ENCODE data around the gene COPG2.

COPG2 gene

DNA sequence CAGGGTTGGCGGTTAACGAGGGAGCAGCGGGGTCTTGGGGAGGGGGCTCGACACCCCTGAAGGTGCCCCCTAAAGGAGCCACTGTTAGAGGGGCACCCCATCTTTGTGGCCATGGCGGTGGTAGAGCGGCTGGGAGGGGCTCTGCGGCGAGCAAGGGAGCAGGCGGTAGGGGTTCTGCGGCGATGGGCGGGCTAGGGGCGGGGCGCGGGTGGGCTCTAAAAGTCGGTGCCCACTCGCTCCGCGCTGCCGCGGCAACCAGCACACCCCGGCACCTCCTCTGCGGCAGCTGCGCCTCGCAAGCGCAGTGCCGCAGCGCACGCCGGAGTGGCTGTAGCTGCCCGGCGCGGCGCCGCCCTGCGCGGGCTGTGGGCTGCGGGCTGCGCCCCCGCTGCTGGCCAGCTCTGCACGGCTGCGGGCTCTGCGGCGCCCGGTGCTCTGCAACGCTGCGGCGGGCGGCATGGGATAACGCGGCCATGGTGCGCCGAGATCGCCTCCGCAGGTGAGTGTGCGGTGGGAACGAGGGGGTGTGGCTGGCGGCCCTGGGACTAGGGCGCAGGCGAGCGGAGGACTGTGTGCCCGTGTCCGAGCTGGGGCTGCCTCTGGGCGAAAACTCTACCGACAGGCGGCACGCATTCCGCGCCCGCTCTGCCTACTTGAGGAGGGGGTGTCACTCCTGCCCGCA is 176.6 kb downstream of the COPG2 start, which contains the start of gene MEST:
TSS of gene MEST (plus strand) at position 245 of the 682 bp plus-strand sequence. CDS start at position 474, 229 bp downstream.
- no peak for DNase-seq

DNA sequence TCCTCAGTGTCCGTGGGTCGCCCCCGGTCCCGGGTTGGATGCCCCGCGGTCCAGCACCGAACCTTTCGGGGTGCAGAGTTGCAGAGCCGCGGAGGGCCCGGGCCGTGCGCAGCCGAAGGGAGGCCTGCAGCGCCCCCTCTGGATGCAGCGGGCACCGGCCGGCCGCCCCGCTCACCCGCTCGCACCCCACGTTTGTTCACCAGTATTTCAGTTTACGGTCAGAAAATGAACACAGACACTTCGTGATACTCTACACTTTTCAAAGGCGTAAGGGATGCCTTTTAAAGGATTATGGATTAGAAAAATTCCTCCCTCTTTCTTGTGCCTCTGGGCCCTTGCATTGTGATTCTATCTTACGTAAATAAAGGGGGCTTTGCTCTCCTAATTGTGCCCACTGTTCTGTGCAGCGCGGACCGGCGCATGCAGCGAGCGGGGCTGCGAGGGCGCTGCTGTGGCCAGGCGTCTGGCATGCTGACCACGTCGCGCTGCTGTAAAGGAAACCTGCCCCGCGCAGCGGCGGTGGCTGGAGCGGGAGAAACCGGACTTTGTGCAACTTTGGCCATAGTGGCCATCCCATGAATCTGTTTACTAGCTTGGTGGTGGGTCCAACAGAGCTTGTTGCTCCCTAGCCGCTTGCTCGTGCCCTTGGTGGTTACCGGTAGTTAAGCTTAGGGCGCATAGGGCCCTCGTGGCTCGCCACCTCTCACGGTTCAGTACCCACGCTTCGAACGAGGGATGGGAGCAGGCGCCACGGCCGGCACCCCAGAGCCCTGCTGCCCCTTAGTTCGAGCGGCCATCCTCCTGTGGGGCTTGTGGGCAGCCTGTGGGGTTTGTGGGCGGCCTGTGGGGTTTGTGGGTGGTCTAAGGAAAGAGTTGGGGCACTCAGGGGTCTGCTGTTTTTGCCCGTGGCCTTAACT is 177.4 kb downstream of the COPG2 start:
- DNase-seq = no peak

DNA sequence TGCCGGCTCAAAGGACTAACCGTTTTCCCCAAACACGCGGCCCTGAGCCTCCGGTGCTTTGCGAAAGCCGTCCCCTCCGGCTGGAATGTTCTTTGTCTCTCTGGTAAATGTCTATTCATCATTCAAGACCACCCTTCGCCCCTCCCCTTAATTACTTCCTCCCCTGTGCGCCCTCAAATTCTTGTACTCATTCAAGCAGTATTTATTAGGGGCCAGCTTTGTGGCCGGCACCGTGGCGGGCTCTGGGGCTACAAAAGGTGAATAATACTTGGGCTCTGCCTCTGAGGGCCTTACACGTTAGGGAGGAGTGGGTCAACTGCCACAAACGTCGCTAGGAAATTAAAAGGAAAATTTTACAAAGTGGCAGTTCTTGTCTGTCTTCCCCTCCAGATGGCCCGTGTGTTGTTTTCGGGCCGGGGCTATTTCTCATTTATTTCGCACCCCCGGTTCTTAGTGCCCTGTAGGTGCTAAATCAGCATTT is 178.2 kb downstream of the COPG2 start:
- no peak for DNase-seq

DNA sequence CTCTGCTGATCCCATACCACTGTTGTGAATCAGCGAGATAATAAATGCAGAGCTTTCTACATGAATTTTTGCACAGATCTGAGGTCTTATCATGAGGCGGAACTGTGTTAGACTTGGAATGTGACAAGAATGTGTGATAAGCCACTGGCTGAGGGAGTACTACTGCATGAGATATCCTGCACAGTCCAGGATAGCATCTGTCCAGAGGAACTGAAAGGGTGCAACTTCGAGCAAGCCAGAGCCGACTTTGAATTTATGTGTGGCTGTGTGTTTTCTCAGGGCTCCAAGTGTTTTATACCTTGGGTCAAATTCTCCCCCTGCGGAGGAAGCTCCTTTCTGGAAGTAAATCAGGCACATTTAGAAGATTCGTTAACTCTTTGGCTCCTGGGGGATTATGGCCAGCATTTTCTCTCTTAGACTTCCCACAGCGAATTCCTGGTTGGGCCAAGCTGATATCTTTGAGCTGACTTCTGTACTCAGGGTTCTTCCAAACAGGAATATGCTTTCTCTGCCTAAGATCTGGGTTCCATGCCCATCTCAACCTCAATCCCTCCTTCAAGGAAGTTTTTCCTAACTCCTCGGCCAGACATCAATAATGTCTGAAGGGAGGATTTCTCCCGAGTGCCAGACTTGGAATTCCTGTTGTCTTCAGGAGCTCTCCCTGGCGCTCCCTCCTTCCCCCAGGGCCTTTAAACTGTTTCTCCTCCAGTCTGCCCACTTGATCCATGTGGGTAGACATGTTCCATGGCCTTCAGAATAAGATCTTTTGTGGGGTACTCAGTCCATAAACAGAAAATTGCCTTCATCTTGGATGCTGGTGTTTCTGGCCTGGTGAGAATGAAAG is 179.2 kb downstream of the COPG2 start:
- no peak for DNase-seq

DNA sequence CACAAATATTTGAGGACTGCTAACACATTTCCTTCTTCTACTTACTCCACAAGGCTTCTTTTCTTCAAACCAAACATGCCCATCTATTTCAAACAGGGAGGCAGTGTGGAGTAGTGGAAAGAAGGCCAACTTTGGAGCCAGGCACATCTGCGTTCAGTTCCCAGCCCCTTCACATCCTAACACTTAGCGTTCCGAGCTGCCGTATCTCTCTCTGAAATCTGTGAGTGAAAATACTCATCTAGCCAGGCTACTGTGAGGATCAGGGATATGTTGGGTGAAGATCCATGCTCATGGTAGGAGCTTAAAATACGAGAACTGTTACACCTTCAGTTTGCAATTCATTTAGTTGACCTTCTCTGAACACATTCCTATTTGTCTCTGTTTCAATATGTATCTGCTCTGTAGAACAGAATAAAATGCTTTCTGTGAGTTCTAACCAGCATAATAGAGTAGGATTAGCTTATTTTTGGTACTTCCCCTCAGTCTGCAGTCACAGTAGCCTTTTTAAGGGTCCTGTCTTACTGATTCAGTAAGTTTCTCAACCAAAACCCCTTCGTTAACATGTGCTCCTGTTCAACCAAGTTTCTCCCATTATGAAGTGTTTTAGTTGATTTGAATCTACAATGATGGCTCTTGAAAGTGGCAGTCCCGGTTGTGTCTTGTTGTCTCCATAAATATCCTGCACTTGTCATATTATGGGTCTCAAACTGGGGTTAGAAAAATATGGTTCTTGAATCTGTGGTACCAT is 180.0 kb downstream of the COPG2 start:
- DNase-seq = no peak

DNA sequence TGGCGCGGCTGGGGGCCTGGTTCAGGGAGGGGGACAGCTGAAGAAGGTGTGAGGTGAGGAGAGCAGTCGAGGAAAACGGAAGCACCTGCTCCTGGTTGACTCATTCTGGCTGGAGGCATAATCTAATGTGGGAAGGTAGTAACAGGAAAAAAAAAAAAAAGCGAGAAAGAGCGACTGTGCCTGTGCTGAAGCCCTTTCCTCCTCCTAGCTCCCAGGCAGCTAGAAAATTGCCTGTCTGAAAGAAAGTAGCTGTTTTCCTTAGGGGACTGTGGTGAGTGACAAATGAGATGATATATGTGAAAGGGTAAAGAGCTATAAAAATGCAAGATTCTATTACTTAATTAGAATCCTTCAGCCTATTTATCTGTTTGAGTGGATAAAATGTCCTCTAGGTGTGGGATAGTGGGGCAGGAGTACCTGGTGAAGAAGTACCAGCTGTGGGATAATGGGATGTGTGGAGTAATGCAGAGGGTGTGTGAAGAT is 181.6 kb downstream of the COPG2 start:
- DNase-seq = no peak

DNA sequence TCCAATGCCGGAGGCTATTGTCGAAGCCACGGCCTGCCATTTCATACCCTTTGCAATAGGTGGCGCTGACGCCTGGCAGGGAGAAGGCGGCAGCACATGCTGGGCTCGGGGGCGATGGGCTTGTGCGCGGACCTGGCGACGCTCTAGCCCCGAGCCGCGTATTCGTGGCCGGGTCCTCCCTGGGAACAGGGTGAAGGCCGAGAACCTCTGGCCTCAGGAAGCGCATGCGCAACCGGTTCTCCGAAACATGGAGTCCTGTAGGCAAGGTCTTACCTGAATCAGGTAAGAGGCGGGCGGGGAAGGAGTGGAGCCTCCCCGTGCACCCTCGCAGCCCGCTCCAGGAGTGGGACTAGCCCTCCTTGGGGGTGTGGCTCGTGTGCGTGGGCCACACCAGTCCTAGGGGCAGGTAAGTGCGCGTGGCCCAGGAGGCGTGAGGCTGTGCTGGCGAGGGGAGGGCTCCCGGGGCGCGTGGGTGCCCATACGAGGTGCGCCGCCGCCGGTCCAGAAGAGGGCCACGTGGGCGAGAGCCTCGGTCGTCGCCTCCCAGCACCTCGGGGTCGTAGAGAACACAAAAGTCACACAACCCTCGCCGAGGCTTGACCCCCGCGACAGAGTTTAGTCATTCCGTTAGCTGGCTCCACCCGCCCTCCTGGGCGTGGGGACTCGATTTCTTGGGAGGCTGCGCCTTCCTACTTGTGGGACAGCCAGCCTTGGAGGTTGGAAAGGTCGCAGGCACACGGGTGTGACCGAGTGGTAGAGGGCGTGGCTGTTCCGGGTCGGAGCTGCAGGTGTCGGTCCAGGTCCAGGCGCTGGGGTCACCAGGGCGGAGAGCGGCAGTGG is 182.2 kb downstream of the COPG2 start:
- no peak for DNase-seq

DNA sequence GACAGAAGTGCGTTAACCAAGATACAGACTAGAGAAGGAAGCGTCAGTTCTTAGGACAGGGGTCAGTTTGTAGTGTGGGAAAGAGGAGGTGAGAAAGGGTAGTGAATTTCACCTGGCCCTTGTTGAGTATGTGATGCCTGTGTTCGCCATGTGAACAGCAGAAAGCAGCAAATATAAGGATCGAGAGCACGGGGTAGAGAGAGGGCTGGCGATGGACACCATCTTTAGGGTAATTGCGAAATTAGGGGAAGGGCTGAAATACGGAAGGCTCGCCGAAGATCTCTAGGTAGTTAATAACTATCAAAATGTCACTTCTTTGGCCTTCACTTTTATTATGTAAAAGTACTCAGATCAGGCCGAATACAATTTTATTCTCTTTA is 182.8 kb downstream of the COPG2 start:
- DNase-seq = no peak

DNA sequence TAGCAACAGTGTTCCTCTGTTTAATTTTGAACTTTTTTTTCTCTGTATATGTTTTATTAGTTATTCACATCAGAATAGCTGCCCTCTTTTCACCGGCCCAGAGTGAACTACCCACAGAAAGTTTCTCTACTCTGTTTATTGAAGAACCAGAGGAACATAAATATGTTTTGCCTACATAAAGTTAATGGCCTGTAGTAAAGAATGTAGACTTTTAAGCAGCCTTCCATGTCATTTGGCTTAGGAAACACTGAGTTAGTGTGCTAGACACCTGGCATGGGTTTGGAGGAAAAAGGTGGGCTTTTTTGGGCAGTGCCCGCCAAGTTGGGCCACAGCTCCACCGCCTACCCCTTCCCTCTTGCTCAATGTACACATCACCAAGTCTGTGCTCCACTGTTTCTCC is 185.5 kb downstream of the COPG2 start:
- DNase-seq = no peak

DNA sequence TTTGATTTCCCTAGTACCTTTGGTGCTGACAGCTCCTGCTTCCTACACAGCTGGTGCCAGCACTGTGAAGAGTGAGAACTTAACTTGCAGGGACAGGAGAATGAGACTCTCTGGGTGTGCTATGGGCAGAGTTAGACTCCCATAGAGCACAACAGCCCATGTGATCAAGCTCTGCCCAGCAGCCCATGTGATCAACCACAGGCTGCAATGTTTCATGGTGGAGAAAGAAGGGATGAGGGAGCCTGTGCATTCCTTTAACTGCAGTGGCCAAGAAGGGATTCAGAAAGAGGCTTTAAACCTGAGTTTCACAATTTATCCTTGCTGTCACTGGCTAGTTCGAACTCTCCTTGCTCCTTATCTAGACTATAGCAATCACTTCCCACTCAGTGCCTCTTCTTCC is 186.7 kb downstream of the COPG2 start:
- no peak for DNase-seq

DNA sequence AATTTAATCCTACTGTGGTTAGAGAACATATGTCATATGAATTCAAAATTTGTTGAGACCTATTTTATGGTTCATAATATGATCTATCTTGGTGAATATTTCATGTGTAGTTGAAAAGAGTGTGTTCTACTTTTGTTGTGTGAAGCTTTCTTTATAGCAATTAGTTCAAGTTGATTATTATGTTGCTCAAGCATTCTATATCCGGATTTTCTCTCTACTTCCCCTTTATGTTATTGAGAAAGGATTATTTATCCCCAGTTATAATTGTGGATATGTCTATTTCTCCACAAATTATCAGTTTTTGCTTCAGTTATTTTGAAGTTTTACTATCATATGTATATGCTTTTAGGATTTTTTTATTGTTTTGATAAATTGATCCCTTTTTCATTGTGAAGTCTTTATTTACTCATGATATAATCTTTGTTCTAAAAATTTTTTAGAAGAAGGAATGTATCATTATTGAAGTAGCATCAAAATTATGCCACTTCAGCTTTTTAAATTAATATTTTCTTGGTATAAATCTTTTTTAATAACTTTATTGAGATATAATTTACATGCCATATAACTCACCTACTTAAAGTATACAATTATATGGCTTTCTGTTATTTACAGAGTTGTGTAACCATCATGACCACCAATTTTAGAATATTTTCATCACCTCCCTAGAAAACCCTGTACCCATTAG is 188.7 kb downstream of the COPG2 start:
- DNase-seq = no peak

DNA sequence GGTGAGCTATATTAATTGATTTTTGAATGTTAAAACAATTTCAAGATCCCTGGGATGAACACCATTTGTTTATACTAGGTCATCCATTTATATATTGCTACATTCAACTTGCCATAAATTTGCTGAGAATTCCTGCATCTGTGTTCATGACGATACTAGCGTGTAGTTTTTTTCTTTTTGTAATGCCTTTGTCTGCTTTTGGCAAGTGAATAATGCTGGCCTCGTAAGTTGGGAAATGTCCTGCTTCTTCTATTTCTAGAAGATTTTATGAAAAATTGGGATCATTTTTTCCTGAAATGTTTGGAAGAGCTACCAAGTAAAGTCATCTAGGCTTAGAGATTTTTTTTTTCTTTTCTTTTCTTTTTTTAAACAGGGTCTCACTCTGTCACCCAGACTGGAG is 189.6 kb downstream of the COPG2 start:
- DNase-seq = no peak

DNA sequence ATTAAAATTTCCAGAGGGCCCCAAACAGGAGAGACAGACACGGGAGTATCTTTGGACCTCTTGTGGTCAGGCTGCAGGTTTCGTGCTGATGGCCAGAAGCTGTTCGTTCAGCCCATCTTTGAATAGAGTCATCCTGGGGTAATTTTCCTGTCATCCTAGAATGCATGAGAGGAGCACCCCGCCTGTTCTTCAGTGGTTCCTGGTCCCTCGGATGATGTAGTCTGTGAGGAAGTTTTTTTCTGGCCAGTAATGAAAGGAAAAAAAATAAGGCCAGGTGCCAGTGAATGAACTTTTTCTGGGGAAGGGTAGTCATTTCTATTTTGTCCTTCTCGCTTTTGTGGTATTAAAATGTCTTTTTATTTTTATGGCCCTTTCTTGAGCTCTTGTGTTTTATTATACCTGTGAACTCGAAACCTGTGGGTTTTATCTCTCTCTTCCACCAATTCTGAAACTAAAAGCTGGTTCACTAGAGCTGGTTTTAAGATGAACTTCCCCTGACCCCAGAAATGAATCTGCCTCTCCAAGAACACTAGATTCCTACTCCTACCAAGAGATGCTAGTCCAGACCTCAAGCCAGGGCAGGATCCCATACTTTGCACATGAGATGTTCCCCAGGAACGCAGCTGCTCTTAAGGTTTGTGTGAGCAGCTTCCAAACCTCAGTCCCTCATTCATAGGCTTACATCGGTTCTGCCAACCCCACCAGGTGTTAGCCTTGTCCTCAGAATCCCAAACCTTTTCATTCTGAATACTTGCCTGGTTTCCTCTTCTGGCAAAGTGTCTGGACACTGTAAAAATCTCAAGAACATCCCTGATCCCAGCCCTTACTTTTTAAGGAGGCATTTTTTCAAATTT is 192.0 kb downstream of the COPG2 start:
- no peak for DNase-seq

DNA sequence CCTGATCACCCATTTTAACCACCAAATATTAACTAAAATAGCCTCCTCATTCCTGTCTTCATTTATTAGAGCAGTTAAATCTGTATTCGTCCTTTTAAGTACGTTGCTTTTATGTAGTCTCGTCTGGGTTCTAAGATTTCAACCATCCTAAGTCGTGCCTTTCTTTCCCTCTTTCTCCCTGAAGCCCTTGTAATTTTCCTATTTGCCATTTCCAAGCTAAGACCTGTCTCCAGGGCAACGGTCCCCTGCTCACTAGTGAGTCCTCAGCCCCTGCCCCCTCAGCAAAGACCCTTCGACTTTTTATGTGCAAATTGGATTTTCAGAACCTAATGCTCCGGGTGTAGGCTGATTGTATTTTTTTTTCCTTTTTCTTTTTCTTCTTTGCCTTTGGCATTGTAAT is 192.8 kb downstream of the COPG2 start:
- DNase-seq = no peak

DNA sequence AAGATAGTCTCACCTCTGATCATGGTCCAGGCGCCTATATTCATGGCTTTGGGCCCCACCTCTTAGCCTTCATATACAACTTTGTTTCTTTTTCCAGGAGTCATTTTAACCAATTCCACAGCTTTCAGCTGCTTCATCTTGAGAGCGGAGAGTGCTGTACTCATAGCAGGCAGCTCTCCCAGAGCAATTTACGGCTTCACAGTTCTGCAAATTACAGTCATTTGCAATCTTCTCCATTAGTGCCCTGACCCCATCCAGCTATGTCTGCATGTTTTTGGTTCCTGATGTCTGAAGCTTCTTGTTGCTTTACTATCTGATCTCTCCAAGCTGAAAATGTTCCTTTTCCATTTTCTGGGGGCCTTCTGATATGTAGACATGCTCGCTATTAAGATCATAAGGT is 194.7 kb downstream of the COPG2 start:
- DNase-seq = no peak

DNA sequence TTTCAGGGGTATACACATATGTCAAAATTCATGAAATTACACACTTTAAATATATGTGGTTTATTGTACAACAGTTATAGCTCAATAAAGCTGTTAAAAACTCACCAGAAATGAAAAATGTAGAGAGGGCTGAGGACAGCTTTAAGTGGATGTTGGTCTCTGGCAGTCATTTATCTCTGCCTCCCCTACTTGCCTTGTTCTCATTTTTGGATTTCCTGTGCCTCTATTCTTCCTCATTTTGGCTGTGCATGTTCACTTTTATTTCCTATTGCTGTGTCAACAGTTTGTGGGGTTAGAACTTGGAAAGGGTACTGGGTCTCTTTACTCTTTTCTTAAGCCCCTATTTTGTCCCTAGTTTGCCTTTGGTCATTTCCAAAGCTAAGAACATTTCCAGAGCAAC is 195.3 kb downstream of the COPG2 start:
- DNase-seq = no peak

DNA sequence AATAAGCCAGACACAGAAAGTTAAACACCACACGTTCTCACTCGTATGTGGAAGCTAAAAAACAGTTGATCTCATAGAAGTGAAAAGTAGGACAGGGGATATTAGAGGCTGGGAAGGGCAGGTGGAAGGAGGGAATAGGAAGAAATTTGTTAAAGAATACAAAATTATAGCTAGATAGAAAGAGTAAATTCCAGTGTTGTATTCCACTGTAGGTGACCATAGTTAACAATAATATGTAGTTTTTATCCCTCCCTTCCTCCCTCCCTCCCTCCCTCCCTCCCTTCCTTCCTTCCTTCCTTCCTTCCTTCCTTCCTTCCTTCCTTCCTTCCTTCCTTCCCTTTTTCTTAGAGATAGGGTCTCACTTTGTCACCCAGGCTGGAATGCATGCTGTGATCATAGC is 196.6 kb downstream of the COPG2 start:
- no peak for DNase-seq

DNA sequence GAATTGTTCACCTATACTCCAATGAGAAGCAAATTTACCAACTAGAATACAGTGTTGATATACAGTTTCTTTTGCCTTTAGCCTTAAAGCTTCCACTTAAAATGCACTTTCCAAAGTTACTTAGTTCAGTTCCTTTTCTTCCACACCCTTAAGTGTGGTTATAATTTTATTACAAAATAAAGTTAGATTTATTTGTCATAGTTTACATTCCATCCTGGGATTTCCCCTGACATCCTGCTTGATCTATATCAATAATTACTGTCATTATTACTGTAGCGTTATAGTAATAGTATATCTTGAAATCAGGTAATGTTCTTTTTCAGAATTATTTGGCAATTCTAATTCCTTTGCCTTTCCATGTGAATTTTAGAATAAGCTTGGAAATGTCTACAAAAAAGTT is 199.9 kb downstream of the COPG2 start:
- DNase-seq = no peak

DNA sequence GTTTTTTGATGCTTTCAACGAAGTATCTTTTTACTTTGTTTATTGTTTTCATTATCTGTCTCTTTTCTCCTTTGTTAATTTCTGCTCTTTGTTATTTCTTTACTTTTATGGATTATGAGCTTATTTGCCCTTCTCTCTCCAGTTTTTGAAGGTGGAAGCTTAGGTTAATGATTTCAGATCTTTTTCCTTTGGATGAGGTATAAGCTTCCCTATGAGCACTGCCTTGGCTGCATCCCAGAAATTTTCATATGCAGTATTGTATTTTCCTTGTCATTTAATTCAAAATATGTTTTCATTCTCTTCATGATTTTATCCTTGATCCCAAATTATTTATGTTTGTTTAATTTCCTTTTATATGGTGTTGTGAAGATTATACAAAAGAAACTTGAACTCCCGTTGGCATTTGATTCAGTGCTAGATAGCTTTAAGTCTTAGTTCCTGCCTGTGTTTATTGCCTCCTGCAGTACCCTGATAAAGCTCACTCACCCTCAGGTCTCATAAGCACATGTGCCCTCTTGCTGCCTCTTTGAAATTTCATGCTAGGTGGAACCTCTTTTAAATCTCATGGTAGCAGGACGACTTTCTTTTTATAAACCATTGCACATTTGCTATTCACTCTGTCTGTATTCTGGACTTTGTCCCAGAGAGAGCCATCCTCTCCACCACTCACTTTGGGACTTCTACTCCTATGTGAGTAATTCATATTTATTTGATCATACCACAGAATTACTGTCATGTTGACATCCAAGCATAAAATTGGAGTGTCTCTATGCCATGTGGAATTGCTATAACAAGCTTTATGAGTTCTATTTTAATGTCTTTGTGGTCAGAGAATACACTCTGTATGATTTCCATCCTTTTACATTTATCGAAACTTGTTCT is 204.8 kb downstream of the COPG2 start:
- no peak for DNase-seq

Data from NCI-H2107 (cell line).